Mucosa of stomach (tissue), 1 donor: ENCODE measurements around the gene TMUB1.

Experiments
- H3K27me3 ChIP-seq: one replicate; pipeline ENCODE4 v1.7.0; 2013; ENCODE audit warnings: mild to moderate bottlenecking, low read length; ENCODE audit not compliant: control insufficient read depth, insufficient read depth
- H3K36me3 ChIP-seq: one replicate; pipeline ENCODE4 v1.7.0; 2013; ENCODE audit warnings: low read length; ENCODE audit not compliant: control insufficient read depth, insufficient read depth
- H3K4me1 ChIP-seq: one replicate; pipeline ENCODE4 v1.7.0; 2013; ENCODE audit warnings: mild to moderate bottlenecking, low read length; ENCODE audit not compliant: control insufficient read depth, insufficient read depth
- H3K4me3 ChIP-seq: one replicate; pipeline ENCODE4 v1.7.0; 2013; ENCODE audit warnings: low read length
- H3K9ac ChIP-seq: one replicate; pipeline ENCODE4 v1.7.0; 2013; ENCODE audit warnings: mild to moderate bottlenecking, low read length, moderate library complexity
- H3K9me3 ChIP-seq: one replicate; pipeline ENCODE4 v1.7.0; 2013; ENCODE audit warnings: mild to moderate bottlenecking, low read length, moderate library complexity; ENCODE audit not compliant: control insufficient read depth
- donor health status: Pancreatic carcinoma.

TMUB1 gene

DNA sequence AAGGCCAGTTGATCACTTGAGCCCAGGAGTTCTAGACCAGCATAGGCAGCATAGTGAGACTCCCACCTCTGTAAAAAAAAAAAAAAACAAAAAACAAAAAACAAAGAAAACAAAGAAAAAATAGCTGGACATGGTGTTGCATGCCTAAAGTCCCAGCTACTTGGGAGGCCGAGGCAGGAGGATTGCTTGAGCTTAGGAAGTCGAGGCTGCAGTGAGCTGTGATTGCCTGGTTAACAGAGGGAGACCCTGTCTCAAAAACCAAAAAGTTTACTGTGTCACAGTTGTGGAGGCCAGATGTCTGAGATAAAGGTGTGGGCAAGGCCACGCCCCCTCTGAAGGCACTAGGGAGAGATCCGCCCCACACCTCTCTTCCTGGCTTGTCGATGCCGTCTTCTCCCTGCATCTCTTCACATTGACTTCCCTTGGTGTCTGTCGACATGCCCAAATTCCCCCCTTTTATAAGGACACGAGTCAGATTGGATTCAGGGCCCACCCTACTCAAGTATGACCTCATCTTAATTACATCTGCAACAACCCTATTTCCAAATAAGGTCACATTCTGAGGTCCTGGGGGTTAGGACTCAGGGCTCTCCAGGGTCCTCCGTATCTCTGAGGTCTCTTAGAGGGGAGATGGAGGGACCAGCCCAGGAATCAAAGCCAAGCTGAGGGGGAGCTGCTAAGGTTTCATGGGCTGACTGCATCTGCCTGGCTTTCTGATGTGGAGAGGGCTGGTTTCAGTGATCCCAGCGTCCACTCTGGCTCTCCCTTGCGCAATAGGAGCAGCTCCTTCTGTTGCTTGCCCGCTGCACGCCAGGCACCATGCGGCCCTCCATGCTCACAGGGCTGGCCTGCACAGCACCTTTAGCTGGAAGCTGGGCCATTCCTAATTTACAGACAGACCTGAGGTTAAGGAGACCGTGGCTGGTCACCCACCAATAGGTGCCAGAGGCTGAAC lies 26.1 kb upstream of the TMUB1 start:
- H3K9ac ChIP-seq, result no peak overlapping the region
- H3K9me3 ChIP-seq, result no peaks in the 10 kb centered on the region
- H3K4me3 ChIP-seq, result no peak overlapping the region
- no peaks in the 10 kb centered on the region for H3K36me3 ChIP-seq
- no peaks in the 10 kb centered on the region for H3K27me3 ChIP-seq
- peaks cover 30% of the 10 kb centered on the region for H3K4me1 ChIP-seq

DNA sequence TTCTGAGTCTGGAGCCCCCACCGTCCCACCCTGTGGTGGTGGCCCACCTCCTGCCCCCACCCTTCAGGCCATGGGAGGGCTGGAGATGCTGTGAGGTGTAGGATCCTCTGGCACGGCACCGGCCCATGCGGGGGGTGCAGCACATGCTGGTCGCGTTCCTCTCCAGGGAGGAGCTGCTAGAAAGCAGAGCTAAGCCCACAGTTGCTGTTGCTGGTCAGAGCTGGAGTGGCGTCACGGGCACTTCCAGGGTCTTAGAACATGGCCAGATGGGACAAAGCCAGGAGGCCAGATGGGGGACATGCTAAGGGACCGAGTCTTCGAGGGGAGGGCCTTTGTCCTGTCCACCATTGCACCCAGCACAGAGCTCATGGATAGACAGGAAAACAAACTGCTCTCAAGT lies 24.6 kb upstream of the TMUB1 start:
- Histone ChIP-seq H3K27me3 (no peaks in the 10 kb centered on the region), H3K4me3 (no peak overlapping the region), H3K4me1 (peaks cover 18% of the 10 kb centered on the region), H3K9ac (no peak overlapping the region), H3K36me3 (no peaks in the 10 kb centered on the region), H3K9me3 (no peaks in the 10 kb centered on the region)

DNA sequence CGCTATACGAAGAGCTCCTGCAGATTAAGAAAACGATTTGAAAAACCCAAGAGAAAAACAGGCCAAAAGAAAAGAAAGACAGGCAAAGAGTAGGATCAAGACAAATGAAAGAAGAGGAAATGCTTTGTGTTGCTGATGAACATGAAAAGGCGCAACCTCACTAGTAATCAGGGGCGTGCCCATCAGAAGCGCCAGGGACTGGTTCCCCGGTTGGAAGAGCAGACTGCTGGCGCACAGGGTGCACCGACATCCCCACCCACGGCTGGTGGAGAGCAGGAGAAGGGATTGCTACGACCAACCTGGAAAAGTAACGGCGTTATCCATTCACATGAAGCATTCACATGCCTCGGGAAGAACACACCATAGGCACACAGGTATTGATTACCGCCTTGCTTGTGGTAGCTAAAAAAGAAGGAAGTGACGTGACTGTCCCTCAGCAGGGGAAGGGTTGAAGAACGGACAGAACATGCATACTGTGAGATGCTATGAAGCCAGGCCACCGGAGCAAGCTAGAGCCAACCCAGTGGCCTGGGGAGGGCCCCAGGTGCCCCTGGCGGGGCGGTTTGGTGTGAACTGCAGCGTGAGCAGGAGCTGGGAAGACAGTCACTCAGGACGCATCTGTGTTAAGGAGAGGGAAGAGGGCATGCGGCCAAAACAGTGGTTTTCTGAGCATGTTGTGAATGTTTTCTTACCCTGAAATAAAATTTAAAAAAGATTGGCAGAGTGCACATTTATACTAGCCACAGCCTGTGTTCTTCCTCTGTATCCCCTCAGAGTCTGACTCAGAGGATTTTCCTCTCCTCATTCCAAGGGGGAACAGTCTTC lies 21.3 kb upstream of the TMUB1 start:
- Histone ChIP-seq H3K9ac (no peak overlapping the region), H3K4me1 (no peaks in the 10 kb centered on the region), H3K9me3 (no peaks in the 10 kb centered on the region), H3K36me3 (no peaks in the 10 kb centered on the region), H3K4me3 (no peak overlapping the region), H3K27me3 (no peaks in the 10 kb centered on the region)

DNA sequence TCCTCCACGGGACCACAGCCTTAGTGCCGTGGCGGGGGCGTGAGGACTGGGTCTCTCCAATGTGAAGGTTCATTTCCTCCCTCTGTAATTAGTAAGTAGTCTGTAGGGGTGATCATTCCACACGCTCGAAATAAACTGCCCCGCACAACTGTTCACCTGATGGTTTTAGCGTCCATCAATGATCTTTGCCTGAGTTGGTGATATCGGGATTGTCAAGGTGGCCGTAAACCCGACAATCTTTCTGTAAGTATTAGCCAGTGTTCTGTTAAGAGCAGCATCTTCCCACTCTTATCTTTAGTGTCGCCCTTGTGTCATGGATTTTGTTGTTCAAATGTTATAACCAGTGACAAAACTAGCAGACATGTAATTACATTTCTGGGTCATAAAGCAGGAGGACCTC lies 20.7 kb upstream of the TMUB1 start:
- no peak overlapping the region for H3K4me3 ChIP-seq
- H3K36me3 ChIP-seq, result no peaks in the 10 kb centered on the region
- H3K9me3 ChIP-seq, result no peaks in the 10 kb centered on the region
- H3K4me1 ChIP-seq, result no peaks in the 10 kb centered on the region
- no peak overlapping the region for H3K9ac ChIP-seq
- no peaks in the 10 kb centered on the region for H3K27me3 ChIP-seq

DNA sequence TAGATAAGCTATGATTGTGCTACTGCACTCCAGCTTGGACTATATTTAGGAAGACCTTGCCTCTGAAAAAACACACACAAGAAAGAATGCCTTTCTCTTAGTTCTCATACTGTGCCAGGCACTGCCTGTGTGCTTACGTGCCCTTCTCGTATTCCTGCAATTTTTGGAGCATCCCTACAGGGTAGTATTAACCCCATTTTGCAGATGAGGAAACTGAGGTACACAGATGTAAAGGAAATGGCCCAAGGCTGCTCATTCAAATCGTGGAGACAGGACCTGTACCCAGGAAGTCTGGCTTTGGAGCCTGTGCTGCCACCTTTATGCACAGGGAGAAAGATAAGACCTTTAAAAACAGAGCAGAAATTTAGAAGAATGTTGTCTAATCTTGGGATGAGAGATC lies 19.7 kb upstream of the TMUB1 start:
- H3K9me3 ChIP-seq, result no peaks in the 10 kb centered on the region
- no peaks in the 10 kb centered on the region for H3K36me3 ChIP-seq
- no peaks in the 10 kb centered on the region for H3K27me3 ChIP-seq
- no peak overlapping the region for H3K9ac ChIP-seq
- H3K4me3 ChIP-seq, result no peak overlapping the region
- H3K4me1 ChIP-seq, result no peaks in the 10 kb centered on the region

DNA sequence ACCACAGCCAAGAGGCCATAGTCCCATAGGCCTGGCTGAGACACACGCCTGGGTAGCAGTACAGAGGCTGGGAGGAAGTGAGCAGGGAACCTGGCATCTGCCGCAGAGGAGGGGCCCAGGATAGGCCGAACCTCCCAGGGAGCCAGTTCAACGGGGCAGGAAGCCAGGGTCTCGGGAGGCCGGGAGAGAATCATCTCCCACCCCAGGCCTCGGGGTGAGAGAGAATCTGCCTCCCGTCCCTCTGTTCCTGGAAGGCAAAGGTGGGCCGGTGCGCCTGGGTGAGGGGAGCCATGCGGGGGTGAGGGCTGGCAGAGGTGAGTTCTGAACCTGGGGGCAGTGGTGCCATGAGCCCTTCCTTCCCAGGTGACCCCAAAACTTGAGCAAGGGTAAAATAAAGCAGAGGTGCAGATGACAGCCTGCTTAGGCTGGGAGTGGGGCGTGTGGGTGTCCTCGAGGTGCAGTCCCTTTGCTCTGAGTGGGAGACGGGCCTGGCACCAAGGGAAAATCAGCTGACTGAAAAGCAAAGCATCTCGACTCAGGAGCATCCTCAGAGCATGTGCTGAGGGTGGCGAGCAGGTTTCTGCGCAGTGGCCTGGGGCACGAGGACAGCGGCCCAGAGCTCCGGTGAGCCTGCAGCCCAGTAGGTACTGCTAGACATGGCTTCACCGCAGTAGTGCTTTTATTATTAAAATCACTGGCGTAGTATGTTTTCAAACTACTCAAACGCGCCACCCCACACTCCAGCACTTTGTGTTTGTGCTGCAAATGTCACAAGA lies 18.5 kb upstream of the TMUB1 start:
- H3K9me3 ChIP-seq, result no peaks in the 10 kb centered on the region
- no peaks in the 10 kb centered on the region for H3K36me3 ChIP-seq
- H3K4me1 ChIP-seq, result no peaks in the 10 kb centered on the region
- no peak overlapping the region for H3K9ac ChIP-seq
- no peak overlapping the region for H3K4me3 ChIP-seq
- no peaks in the 10 kb centered on the region for H3K27me3 ChIP-seq

DNA sequence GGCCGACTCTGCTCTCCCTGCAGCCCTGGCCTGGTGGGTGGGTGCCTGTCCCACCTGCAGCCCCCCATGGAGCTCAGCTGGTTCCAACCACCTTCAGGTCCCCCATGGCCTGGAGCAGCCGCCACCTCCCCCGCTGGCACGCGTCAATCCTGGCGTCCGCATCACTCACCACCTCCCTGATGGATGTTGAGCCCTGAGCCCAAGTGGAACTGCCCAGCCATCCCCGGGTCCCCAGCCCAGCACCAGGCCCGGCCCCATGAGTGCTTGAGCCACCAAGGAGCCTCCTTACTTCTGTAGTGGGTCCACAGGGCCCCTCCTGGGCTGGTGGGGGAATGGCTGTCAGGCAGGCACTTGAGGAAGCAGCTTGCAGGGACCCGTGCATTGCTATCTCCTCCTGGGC lies 17.6 kb upstream of the TMUB1 start:
- H3K9ac ChIP-seq, result no peak overlapping the region

DNA sequence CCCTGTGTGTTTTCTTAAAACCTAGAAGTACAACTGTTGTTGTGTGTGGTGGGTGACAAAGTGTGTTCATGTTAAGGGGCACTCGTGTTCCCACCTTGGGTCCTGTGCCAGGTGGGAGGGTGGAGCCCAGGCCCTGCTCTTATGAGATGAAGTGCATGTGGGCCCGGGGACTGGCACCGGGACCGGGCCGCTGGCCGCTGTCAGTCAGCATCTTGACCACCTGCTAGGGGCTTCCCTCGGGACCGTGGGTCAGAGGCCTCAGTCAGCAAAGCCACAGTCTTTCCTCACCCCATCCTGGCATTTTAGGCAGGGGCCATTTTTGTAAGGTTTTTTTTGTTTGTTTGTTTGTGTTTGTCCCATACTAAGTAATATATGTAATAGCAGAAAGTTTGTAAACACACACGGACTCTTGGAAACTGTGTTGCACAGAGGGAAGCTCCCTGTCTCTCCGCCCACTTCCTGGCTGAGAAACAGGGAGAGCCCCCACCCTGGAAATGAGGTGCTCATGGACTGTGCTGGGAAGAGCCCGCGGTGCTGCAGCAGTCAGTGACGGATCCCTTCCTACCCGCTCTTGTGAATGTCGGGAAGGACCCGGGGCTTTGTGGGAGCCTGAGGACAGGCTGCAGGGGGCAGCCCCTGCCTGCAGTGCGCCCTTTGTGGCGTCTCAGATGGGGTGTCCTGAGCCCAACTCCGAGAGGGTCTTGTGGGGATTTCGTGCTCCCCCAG lies 16.4 kb upstream of the TMUB1 start:
- peaks cover 3% of the 10 kb centered on the region for H3K4me1 ChIP-seq
- no peak overlapping the region for H3K4me3 ChIP-seq
- H3K36me3 ChIP-seq, result no peaks in the 10 kb centered on the region
- no peaks in the 10 kb centered on the region for H3K9me3 ChIP-seq
- no peak overlapping the region for H3K9ac ChIP-seq
- no peaks in the 10 kb centered on the region for H3K27me3 ChIP-seq

More for the DNA sequence above, 17.6 kb upstream of the TMUB1 start:
- Histone ChIP-seq H3K4me1 (no peaks in the 10 kb centered on the region), H3K27me3 (no peaks in the 10 kb centered on the region), H3K36me3 (no peaks in the 10 kb centered on the region), H3K4me3 (no peak overlapping the region), H3K9me3 (no peaks in the 10 kb centered on the region)

DNA sequence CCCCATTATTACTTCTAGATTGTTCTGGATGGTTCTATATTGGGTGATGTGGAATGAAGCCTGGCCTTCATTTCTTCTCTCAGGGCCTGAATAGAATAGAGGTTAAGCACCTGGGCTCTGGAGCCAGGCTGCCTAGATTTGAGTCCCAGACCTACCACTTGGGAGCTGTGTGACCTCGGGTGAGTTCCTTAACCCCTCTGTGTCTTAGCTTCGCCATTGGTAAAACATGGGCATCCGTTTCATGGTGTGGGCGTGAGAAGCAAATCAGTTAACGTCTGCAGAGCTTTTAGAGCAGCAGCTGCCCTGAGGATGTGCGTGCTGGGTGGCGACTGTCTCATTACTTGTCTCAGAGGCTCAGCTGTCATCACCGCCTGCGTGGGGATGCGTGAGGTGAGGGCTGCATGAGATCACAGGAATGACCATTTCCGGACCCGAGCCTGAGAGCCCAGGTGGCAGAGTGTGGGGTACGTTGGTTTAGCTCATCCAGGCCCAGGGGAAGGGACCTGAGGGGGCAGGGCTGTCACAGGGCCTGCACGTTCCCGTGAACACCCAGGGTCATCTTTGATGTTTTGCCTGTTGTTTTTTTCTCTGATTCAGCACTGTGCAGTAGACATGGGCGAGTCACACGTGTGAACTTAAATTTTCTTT lies 12.7 kb upstream of the TMUB1 start:
- Histone ChIP-seq H3K36me3 (no peaks in the 10 kb centered on the region), H3K9ac (no peak overlapping the region), H3K4me1 (peaks cover 3% of the 10 kb centered on the region), H3K27me3 (no peaks in the 10 kb centered on the region), H3K4me3 (no peak overlapping the region), H3K9me3 (no peaks in the 10 kb centered on the region)

DNA sequence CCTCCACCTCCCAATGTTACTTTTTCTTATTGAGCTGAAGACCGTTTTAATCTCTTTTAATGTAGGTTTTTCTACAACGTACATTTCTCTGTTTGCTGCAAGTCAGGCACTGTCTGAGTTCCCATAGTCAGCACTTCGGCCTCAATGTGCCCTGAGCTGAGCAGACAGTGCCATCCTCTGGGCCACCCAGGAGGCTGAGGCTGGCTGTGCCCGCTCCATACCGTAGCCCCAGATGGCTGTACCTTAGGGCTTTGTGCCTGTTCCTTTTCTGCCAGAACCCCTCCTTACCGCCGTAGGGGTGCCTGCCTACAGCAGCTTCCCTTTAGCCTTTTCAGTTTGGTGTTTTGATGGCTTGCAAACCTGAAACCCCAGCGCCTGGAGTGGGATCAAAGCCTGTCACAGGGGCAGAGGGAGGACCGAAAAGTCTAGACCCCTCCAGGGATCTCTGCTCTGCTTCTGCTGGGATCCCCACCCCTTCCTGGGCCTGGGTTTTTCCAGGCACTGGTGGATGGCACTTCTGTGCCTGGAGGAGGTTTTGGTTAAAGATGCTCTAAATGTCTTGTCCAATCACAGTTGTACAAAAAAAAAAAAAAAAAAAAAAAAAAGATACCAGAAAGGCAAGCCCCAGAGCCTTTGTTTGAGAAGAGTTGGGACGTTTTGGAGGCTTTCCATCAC lies 12.0 kb upstream of the TMUB1 start:
- Histone ChIP-seq H3K4me3 (no peak overlapping the region), H3K36me3 (no peaks in the 10 kb centered on the region), H3K4me1 (peaks cover 3% of the 10 kb centered on the region), H3K9ac (no peak overlapping the region), H3K27me3 (no peaks in the 10 kb centered on the region), H3K9me3 (no peaks in the 10 kb centered on the region)
